CD8-positive, alpha-beta memory T cell (primary cell): ENCODE results near the gene INAFM2. TPM values are rescaled to one million over a fixed set of nuclear protein-coding genes. Genes with fewer than 3 reads are reported as not detected.

ENCODE experiments used
- CTCF ChIA-PET: fragments of 350-600 bp; sonication (Branson Sonifier 250); formaldehyde crosslinking; loops from one replicate; lab custom pipeline; 2021; ENCODE audit warnings: antibody characterized with exemption; lab: Charles Lee
- POLR2A ChIA-PET: fragments of 350-600 bp; sonication (Branson Sonifier 250); formaldehyde crosslinking; loops from one replicate; lab custom pipeline; 2021; ENCODE audit warnings: antibody characterized with exemption; lab: Charles Lee
- DNase-seq, 5 donors: peaks; one replicate each; pipeline versions ENCODE4 v3.0.0 to v3.0.0-alpha.2; 2020 to 2022; ENCODE audit warnings: mixed read lengths in 1 of 5
- H3K27ac ChIP-seq: one replicate; pipeline ENCODE4 v1.7.0; 2013; ENCODE audit warnings: low read depth, mild to moderate bottlenecking, low read length, moderate library complexity
- H3K27me3 ChIP-seq: 2 replicates; pipeline ENCODE4 v1.7.0; 2013; ENCODE audit warnings: low read length, mild to moderate bottlenecking; ENCODE audit not compliant: insufficient read depth, poor library complexity, severe bottlenecking
- H3K36me3 ChIP-seq: 2 replicates; pipeline ENCODE4 v1.7.0; 2013; ENCODE audit warnings: mild to moderate bottlenecking, low read length, moderate library complexity; ENCODE audit not compliant: insufficient read depth
- H3K4me1 ChIP-seq: 2 replicates; pipeline ENCODE4 v1.7.0; 2013; ENCODE audit warnings: mild to moderate bottlenecking, low read length, moderate library complexity; ENCODE audit not compliant: insufficient read depth
- H3K4me3 ChIP-seq: 2 replicates; pipeline ENCODE4 v1.7.0; 2013; ENCODE audit warnings: mild to moderate bottlenecking, low read length
- H3K9me3 ChIP-seq: 2 replicates; pipeline ENCODE4 v1.7.0; 2013; ENCODE audit warnings: mild to moderate bottlenecking, low read length
- H3K27ac Mint-ChIP-seq, 8 donors: one replicate each; pipeline ENCODE4 v1.8.0; 2020 to 2021; ENCODE audit warnings: mixed read lengths in 8 of 8, mild to moderate bottlenecking in 6 of 8, inconsistent platforms in 3 of 8, moderate library complexity in 3 of 8
- H3K27me3 Mint-ChIP-seq, 2 donors: one replicate each; pipeline ENCODE4 v1.8.0; 2020 to 2021; ENCODE audit warnings: mixed read lengths in 2 of 2, mild to moderate bottlenecking in 1 of 2, moderate library complexity in 1 of 2
- H3K36me3 Mint-ChIP-seq, 3 donors: one replicate each; pipeline ENCODE4 v1.8.0; 2020 to 2021; ENCODE audit warnings: mixed read lengths in 3 of 3, inconsistent platforms in 1 of 3, mild to moderate bottlenecking in 1 of 3
- H3K4me1 Mint-ChIP-seq, 3 donors: one replicate each; pipeline ENCODE4 v1.8.0; 2020 to 2021; ENCODE audit warnings: mixed read lengths in 3 of 3, inconsistent platforms in 1 of 3, mild to moderate bottlenecking in 1 of 3
- H3K4me3 Mint-ChIP-seq, 7 donors: one replicate each; pipeline ENCODE4 v1.8.0; 2020 to 2021; ENCODE audit warnings: mixed read lengths in 7 of 7, mild to moderate bottlenecking in 6 of 7, moderate library complexity in 4 of 7, inconsistent platforms in 2 of 7
- H3K9me3 Mint-ChIP-seq, 5 donors: one replicate each; pipeline ENCODE4 v1.8.0; 2020 to 2022; ENCODE audit warnings: mixed read lengths in 5 of 5, mild to moderate bottlenecking in 3 of 5, moderate library complexity in 2 of 5, inconsistent platforms in 1 of 5
- polyA plus RNA-seq: library from polyadenylated mRNA; unstranded; fragments of 300-500 nt; fragmentation: Illumina TruSeq; gene quantifications from one replicate; pipeline ENCODE4 v1.2.3, GENCODE V29; 2021
- total RNA-seq, 2 experiments: library from RNA; stranded (reverse); gene quantifications; one replicate each; pipeline ENCODE4 v1.2.3, GENCODE V29; 2021

The INAFM2 gene
- total and polyA plus RNA-seq, 3 experiments from 2014 or later, result 2.7 to 15.3 (median 13.5) TPM

- H3K4me1 ChIP-seq, result peaks cover 55% of the 10 kb centered on the region
- peak overlapping the region; percentile 93 to 98 (median 97) for H3K4me3 Mint-ChIP-seq
- H3K9me3 ChIP-seq, result no peaks in the 10 kb centered on the region
- ChIA-PET POLR2A (interaction anchor here (0.8 to 3.5 kb wide), 3 partner anchors 14 to 131 kb away, joined by 3 to 20 read pairs (median 3); partner anchors contain the start of genes BAHD1 and INAFM2), CTCF (interaction anchor here (0.8 to 12.0 kb wide), 16 partner anchors 9 to 113 kb away, joined by 3 to 258 read pairs (median 8); partner anchors contain the start of genes ANKRD63, CCDC9B, INAFM2 and IVD)
- H3K27me3 Mint-ChIP-seq, result no peaks in the 10 kb centered on the region
- H3K27ac ChIP-seq, result peak overlapping the region; percentile 85
- H3K27me3 ChIP-seq, result no peaks in the 10 kb centered on the region
- peaks cover 0 to 7% (median 0%) of the 10 kb centered on the region in 3 donors for H3K36me3 Mint-ChIP-seq
- H3K36me3 ChIP-seq, result no peaks in the 10 kb centered on the region
- H3K4me1 Mint-ChIP-seq, result peaks cover 54 to 65% (median 58%) of the 10 kb centered on the region in 3 donors
- DNase-seq, result no peak
- peak overlapping the region; percentile 100 for H3K4me3 ChIP-seq
- no peaks in the 10 kb centered on the region for H3K9me3 Mint-ChIP-seq
- peak overlapping the region; percentile 73 to 98 (median 94) for H3K27ac Mint-ChIP-seq
These were observed 14.1 kb upstream of the INAFM2 start for GRCh38 chr15:40309344-40309862.

DNA sequence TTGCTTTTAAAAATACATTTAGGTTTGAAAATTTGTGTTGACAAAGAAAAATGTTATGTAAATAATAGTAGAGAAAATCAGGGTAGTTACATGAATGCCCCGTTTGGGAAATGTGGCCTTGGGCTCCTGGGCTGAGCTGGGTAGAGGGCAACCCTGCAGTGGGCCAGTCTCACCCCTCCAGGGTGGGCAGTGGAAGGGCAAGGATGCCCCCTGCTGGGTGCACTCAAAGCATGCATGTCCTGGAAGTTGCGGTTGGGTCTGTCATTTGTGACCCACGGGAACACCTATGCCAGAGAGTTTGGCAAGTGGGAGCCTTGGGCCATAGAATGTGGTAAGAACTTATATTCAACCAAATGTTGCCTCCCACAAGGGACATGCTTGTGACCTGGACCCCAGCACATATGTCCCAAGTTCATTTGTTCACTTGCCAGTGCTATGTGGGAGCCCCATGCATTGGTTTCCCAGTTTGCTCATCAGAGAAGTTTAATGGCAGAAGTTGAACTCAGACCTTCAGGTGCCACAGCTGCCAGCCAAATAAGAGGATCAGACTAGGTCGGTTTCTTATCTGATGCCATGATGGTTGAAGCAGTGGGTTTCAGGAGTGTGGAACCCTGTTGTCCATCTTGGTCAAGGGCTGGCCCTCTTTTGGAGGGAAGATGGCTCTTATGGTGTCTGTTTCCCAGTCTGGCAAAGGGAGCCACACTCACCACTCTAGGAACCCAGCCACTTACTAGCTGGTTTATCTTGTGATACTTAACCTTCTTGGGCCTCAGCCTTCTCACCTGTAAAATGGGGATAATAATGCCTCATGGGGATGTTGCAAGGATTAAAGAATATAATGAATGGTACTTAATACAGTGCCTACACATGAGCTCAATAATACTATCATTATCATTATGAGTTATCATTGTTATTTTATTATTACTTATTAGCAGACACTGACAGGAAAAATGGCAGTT, 13.2 kb upstream of the INAFM2 start:
- H3K4me1 ChIP-seq, result peaks cover 56% of the 10 kb centered on the region
- Mint-ChIP-seq H3K4me1 (peaks cover 49 to 65% (median 51%) of the 10 kb centered on the region in 3 donors), H3K27ac (peak overlapping the region; percentile 73 to 97 (median 88)), H3K27me3 (no peaks in the 10 kb centered on the region), H3K36me3 (peaks cover 0 to 5% (median 0%) of the 10 kb centered on the region in 3 donors), H3K9me3 (no peaks in the 10 kb centered on the region), H3K4me3 (peak overlapping the region; percentile 74 to 98 (median 97))
- H3K36me3 ChIP-seq, result no peaks in the 10 kb centered on the region
- no peaks in the 10 kb centered on the region for H3K9me3 ChIP-seq
- H3K4me3 ChIP-seq, result no peak overlapping the region
- ChIA-PET POLR2A (interaction anchor here (0.7 to 3.5 kb wide), 4 partner anchors 9 to 130 kb away, joined by 3 to 20 read pairs (median 3); partner anchors contain the start of genes BAHD1 and INAFM2), CTCF (interaction anchor here (0.8 to 12.0 kb wide), 15 partner anchors 9 to 112 kb away, joined by 3 to 258 read pairs (median 8); partner anchors contain the start of genes ANKRD63, CCDC9B, INAFM2 and IVD)
- no peak overlapping the region for H3K27ac ChIP-seq
- no peaks in the 10 kb centered on the region for H3K27me3 ChIP-seq
- peak; percentile 22 to 74 (median 44) for DNase-seq

GRCh38 chr15:40310993-40311392, 12.5 kb upstream of the INAFM2 start:
- POLR2A ChIA-PET, result no interaction called here
- peaks cover 45 to 62% (median 46%) of the 10 kb centered on the region in 3 donors for H3K4me1 Mint-ChIP-seq
- peaks cover 49% of the 10 kb centered on the region for H3K4me1 ChIP-seq

GRCh38 chr15:40312370-40313158, 10.9 kb upstream of the INAFM2 start:
- DNase-seq, result no peak
- no peak overlapping the region for H3K4me3 ChIP-seq
- H3K9me3 Mint-ChIP-seq, result no peaks in the 10 kb centered on the region
- H3K4me3 Mint-ChIP-seq, result peak overlapping the region in 2 of 7 donors; percentile 13 to 86
- H3K4me1 ChIP-seq, result peaks cover 42% of the 10 kb centered on the region
- no peaks in the 10 kb centered on the region for H3K9me3 ChIP-seq
- no peaks in the 10 kb centered on the region for H3K27me3 ChIP-seq
- peaks cover 0 to 5% (median 0%) of the 10 kb centered on the region in 3 donors for H3K36me3 Mint-ChIP-seq
- POLR2A ChIA-PET, result interaction anchor here (1.3 kb wide), 1 partner anchor 10 kb away, joined by 7 read pairs; the partner anchor contains the start of gene INAFM2
- H3K36me3 ChIP-seq, result no peaks in the 10 kb centered on the region
- H3K27ac Mint-ChIP-seq, result peak overlapping the region in 3 of 8 donors; percentile 14 to 95 (median 92)
- no peak overlapping the region for H3K27ac ChIP-seq
- CTCF ChIA-PET, result interaction anchor here (0.9 to 12.0 kb wide), 7 partner anchors 7 to 94 kb away, joined by 3 to 258 read pairs (median 23); partner anchors contain the start of genes ANKRD63, CCDC9B, INAFM2 and IVD
- peaks cover 36 to 53% (median 37%) of the 10 kb centered on the region in 3 donors for H3K4me1 Mint-ChIP-seq
- no peaks in the 10 kb centered on the region for H3K27me3 Mint-ChIP-seq

More at GRCh38 chr15:40310993-40311392, 12.5 kb upstream of the INAFM2 start:
- H3K36me3 Mint-ChIP-seq, result peaks cover 0 to 5% (median 0%) of the 10 kb centered on the region in 3 donors
- DNase-seq, result no peak
- Histone ChIP-seq H3K36me3 (no peaks in the 10 kb centered on the region), H3K9me3 (no peaks in the 10 kb centered on the region), H3K4me3 (no peak overlapping the region), H3K27ac (no peak overlapping the region), H3K27me3 (no peaks in the 10 kb centered on the region)
- CTCF ChIA-PET, result interaction anchor here (1.0 to 12.0 kb wide), 7 partner anchors 9 to 111 kb away, joined by 3 to 258 read pairs (median 35); partner anchors contain the start of genes ANKRD63, CCDC9B and INAFM2
- no peaks in the 10 kb centered on the region for H3K9me3 Mint-ChIP-seq
- H3K4me3 Mint-ChIP-seq, result peak overlapping the region in 2 of 7 donors; percentile 61 to 98
- H3K27me3 Mint-ChIP-seq, result no peaks in the 10 kb centered on the region
- peak overlapping the region in 2 of 8 donors; percentile 58 to 76 for H3K27ac Mint-ChIP-seq

GRCh38 chr15:40313531-40314398, 9.7 kb upstream of the INAFM2 start:
- Histone ChIP-seq H3K27ac (no peak overlapping the region), H3K36me3 (no peaks in the 10 kb centered on the region), H3K27me3 (no peaks in the 10 kb centered on the region), H3K4me1 (peaks cover 42% of the 10 kb centered on the region), H3K4me3 (no peak overlapping the region), H3K9me3 (no peaks in the 10 kb centered on the region)
- H3K4me3 Mint-ChIP-seq, result peak overlapping the region; percentile 55 to 86 (median 78)
- no peaks in the 10 kb centered on the region for H3K9me3 Mint-ChIP-seq
- DNase-seq, result peak; percentile 44 to 83 (median 54)
- no peaks in the 10 kb centered on the region for H3K27me3 Mint-ChIP-seq
- peak overlapping the region; percentile 82 to 95 (median 90) for H3K27ac Mint-ChIP-seq
- no peaks in the 10 kb centered on the region for H3K36me3 Mint-ChIP-seq
- CTCF ChIA-PET, result interaction anchor here (0.9 to 12.0 kb wide), 8 partner anchors 9 to 92 kb away, joined by 3 to 258 read pairs (median 4); partner anchors contain the start of genes ANKRD63, CCDC9B, INAFM2 and IVD
- peaks cover 32 to 48% (median 35%) of the 10 kb centered on the region in 3 donors for H3K4me1 Mint-ChIP-seq
- POLR2A ChIA-PET, result interaction anchor here (0.7 to 1.3 kb wide), 3 partner anchors 9 to 39 kb away, joined by 3 to 7 read pairs (median 3); partner anchors contain the start of gene INAFM2

DNA sequence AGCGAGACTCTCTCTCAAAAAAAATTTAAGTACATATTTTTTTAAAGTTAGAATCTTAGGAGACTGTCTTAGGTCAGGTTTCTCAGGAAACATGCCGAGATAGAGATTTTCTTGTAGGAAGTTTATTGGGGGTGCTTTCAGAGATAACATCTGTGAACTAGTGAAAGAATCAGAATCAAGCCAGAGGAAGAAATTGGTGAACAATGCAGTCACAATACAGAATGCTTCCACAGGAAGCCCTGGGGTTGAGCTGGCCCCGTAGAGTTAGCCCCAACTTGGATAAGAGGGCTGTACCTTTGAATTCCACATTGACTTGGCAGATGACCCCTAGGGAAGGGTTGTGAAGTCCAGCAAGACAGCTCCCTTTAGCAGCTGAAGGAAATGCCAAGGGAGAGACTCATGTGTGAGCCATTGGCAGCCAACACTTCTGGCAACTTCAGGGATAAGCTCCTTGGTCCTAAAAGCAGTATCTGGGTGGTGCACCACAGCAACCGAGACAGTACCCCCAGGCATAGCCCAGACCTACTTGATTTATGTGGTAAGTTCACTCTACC, 8.7 kb upstream of the INAFM2 start:
- Mint-ChIP-seq H3K27ac (peak overlapping the region in 5 of 8 donors; percentile 50 to 92 (median 51)), H3K4me1 (peaks cover 22 to 38% (median 27%) of the 10 kb centered on the region in 3 donors), H3K27me3 (peaks cover 0 to 3% of the 10 kb centered on the region in 2 donors), H3K4me3 (no peak overlapping the region), H3K36me3 (no peaks in the 10 kb centered on the region), H3K9me3 (no peaks in the 10 kb centered on the region)
- H3K4me3 ChIP-seq, result no peak overlapping the region
- no peaks in the 10 kb centered on the region for H3K9me3 ChIP-seq
- H3K27ac ChIP-seq, result no peak overlapping the region
- no peaks in the 10 kb centered on the region for H3K36me3 ChIP-seq
- ChIA-PET CTCF (interaction anchor here (0.9 to 12.0 kb wide), 4 partner anchors 10 to 40 kb away, joined by 3 to 258 read pairs (median 96); partner anchors contain the start of genes ANKRD63 and CCDC9B), POLR2A (no interaction called here)
- DNase-seq, result no peak
- H3K27me3 ChIP-seq, result no peaks in the 10 kb centered on the region
- H3K4me1 ChIP-seq, result peaks cover 32% of the 10 kb centered on the region
